ENCODE results near the gene LCE1F.

Gene LCE1F

GRCh38 chr1:152777510-152778137 is 2.7 kb downstream of the LCE1F start:
- no peak for DNase-seq

GRCh38 chr1:152783095-152783494 is 8.2 kb downstream of the LCE1F start:
- no peak for DNase-seq

- no peak for DNase-seq
These were observed 11.1 kb downstream of the LCE1F start, which contains the start of gene LCE1E for GRCh38 chr1:152786077-152786476. LCE1E (plus strand) TSS chr1:152786257; CDS start chr1:152787300, 1,043 bp downstream.

- DNase-seq = no peak
These were observed 20.7 kb downstream of the LCE1F start for GRCh38 chr1:152795686-152796085.

- DNase-seq = no peak
These were observed 21.5 kb downstream of the LCE1F start, which contains the start of gene LCE1D for GRCh38 chr1:152796421-152796820. LCE1D (plus strand) TSS chr1:152796721; CDS start chr1:152797795, 1,074 bp downstream.

GRCh38 chr1:152801333-152801732 is 26.4 kb downstream of the LCE1F start:
- DNase-seq = no peak

GRCh38 chr1:152806576-152806975 is 31.6 kb downstream of the LCE1F start, which contains the start of gene LCE1C:
LCE1C (minus strand) TSS chr1:152806651; CDS start chr1:152805478, 1,173 bp downstream.
- DNase-seq = no peak

- no peak for DNase-seq
These were observed 36.1 kb downstream of the LCE1F start for GRCh38 chr1:152811050-152811449.

- DNase-seq = no peak
These were observed 36.7 kb downstream of the LCE1F start, which contains the start of gene LCE1B for GRCh38 chr1:152811671-152812070. LCE1B (plus strand) TSS chr1:152811971; CDS start chr1:152812447, 476 bp downstream.

- no peak for DNase-seq
These were observed 42.4 kb downstream of the LCE1F start for GRCh38 chr1:152817309-152817708.

- DNase-seq = no peak
These were observed 48.4 kb downstream of the LCE1F start for GRCh38 chr1:152823294-152823693.

GRCh38 chr1:152824964-152825363 is 50.0 kb downstream of the LCE1F start:
- no peak for DNase-seq

Data from activated CD4-positive, alpha-beta T cell treated with anti-CD3 and anti-CD28 coated beads for 1 hour (primary cell).